ENCODE results near the gene TERB1. TPM values are rescaled to one million over a fixed set of nuclear protein-coding genes. Genes with fewer than 3 reads are reported as not detected.

Gene TERB1
- polyA plus RNA-seq, 12 donors = not detected

Other genes with a start within 250 kb of the TERB1 start
- gene CKLF, start 249.0 kb downstream of the TERB1 start, polyA plus RNA-seq (ENCODE audit: insufficient read length in 12 of 12) = 10 to 100 TPM in 11 of 12 donors, not detected in 1; 19.7 to 56.7 (median 25.9) TPM
- gene CMTM1, start 235.1 kb downstream of the TERB1 start, polyA plus RNA-seq (ENCODE audit: insufficient read length in 12 of 12) = 10 to 100 TPM in 2 of 12 donors, 1 to 10 TPM in 9, not detected in 1; 4.2 to 21.7 (median 5.1) TPM
- under 1 TPM in 10 of 12 donors, not detected in 2; 0.21 to 0.66 (median 0.46) TPM for gene CMTM2, start 222.1 kb downstream of the TERB1 start, polyA plus RNA-seq (ENCODE audit: insufficient read length in 12 of 12)
- gene CMTM3, start 196.9 kb downstream of the TERB1 start, polyA plus RNA-seq (ENCODE audit: insufficient read length in 12 of 12) = 100 to 1,000 TPM in 1 of 12 donors, 10 to 100 TPM in 10, not detected in 1; 46.8 to 105 (median 55.4) TPM
- 10 to 100 TPM in 8 of 12 donors, 1 to 10 TPM in 3, not detected in 1; 8.4 to 18.7 (median 11.0) TPM for gene CMTM4, start 104.8 kb downstream of the TERB1 start, polyA plus RNA-seq (ENCODE audit: insufficient read length in 12 of 12)
- 100 to 1,000 TPM in 5 of 12 donors, 10 to 100 TPM in 6, not detected in 1; 71.3 to 129 (median 97.6) TPM for gene DYNC1LI2, start 50.0 kb downstream of the TERB1 start, polyA plus RNA-seq (ENCODE audit: insufficient read length in 12 of 12)
- gene NAE1, start 29.4 kb upstream of the TERB1 start, polyA plus RNA-seq (ENCODE audit: insufficient read length in 12 of 12) = 10 to 100 TPM in 11 of 12 donors, not detected in 1; 22.1 to 58.2 (median 45.9) TPM
- gene CA7, start 42.8 kb upstream of the TERB1 start, polyA plus RNA-seq (ENCODE audit: insufficient read length in 12 of 12) = 10 to 100 TPM in 1 of 12 donors, not detected in 11; 16.6 TPM
- 1 to 10 TPM in 11 of 12 donors, not detected in 1; 2.2 to 8.6 (median 2.9) TPM for gene PDP2, start 78.9 kb upstream of the TERB1 start, polyA plus RNA-seq (ENCODE audit: insufficient read length in 12 of 12)
- 1 to 10 TPM in 1 of 12 donors, under 1 TPM in 7, not detected in 4; 0.12 to 1.2 (median 0.16) TPM for gene CDH16, start 117.3 kb upstream of the TERB1 start, polyA plus RNA-seq (ENCODE audit: insufficient read length in 12 of 12)
- 10 to 100 TPM in 1 of 12 donors, 1 to 10 TPM in 10, not detected in 1; 2.8 to 15.8 (median 4.8) TPM for gene RRAD, start 124.0 kb upstream of the TERB1 start, polyA plus RNA-seq (ENCODE audit: insufficient read length in 12 of 12)
- 10 to 100 TPM in 11 of 12 donors, not detected in 1; 33.1 to 88.0 (median 78.6) TPM for gene CIAO2B, start 132.8 kb upstream of the TERB1 start, polyA plus RNA-seq (ENCODE audit: insufficient read length in 12 of 12)
- gene CES2, start 133.9 kb upstream of the TERB1 start, polyA plus RNA-seq (ENCODE audit: insufficient read length in 12 of 12) = 10 to 100 TPM in 11 of 12 donors, not detected in 1; 22.3 to 46.3 (median 29.1) TPM
- gene CES3, start 159.7 kb upstream of the TERB1 start, polyA plus RNA-seq (ENCODE audit: insufficient read length in 12 of 12) = under 1 TPM in 10 of 12 donors, not detected in 2; 0.20 to 0.60 (median 0.39) TPM
- 10 to 100 TPM in 1 of 12 donors, 1 to 10 TPM in 9, not detected in 2; 1.5 to 14.7 (median 2.5) TPM for gene CES4A, start 187.0 kb upstream of the TERB1 start, polyA plus RNA-seq (ENCODE audit: insufficient read length in 12 of 12)
- 10 to 100 TPM in 11 of 12 donors, not detected in 1; 35.5 to 56.0 (median 42.3) TPM for gene CBFB, start 227.6 kb upstream of the TERB1 start, polyA plus RNA-seq (ENCODE audit: insufficient read length in 12 of 12)